ENCODE results near the gene SRPK3. TPM values are rescaled to one million over a fixed set of nuclear protein-coding genes. Genes with fewer than 3 reads are reported as not detected.

Gene SRPK3, protein sequence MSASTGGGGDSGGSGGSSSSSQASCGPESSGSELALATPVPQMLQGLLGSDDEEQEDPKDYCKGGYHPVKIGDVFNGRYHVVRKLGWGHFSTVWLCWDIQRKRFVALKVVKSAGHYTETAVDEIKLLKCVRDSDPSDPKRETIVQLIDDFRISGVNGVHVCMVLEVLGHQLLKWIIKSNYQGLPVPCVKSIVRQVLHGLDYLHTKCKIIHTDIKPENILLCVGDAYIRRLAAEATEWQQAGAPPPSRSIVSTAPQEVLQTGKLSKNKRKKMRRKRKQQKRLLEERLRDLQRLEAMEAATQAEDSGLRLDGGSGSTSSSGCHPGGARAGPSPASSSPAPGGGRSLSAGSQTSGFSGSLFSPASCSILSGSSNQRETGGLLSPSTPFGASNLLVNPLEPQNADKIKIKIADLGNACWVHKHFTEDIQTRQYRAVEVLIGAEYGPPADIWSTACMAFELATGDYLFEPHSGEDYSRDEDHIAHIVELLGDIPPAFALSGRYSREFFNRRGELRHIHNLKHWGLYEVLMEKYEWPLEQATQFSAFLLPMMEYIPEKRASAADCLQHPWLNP
- 0.08 to 0.21 TPM (median 0.10 TPM) in 3 replicates for polyA plus RNA-seq
- polyA plus RNA-seq (2011; ENCODE audit: low read depth): not detected
- 0.05 TPM in 2 replicates for polyA plus RNA-seq (2011; cell fraction: cytosol; rRNA removed)
- 0.44 and 0.57 TPM in 2 replicates for polyA plus RNA-seq (2011; cell fraction: nucleus; rRNA removed)
- polyA plus RNA-seq (2012; ENCODE audit: low replicate concordance): 0.08 and 0.51 TPM in 2 replicates
- polyA minus RNA-seq: not detected in 3 replicates
- not detected for polyA minus RNA-seq (2011; cell fraction: cytosol; rRNA and poly(A)+ RNA removed)
- 0.23 TPM in 1 of 2 replicates, not detected in the other for polyA minus RNA-seq (2011; cell fraction: nucleus; rRNA and poly(A)+ RNA removed)

DNA sequence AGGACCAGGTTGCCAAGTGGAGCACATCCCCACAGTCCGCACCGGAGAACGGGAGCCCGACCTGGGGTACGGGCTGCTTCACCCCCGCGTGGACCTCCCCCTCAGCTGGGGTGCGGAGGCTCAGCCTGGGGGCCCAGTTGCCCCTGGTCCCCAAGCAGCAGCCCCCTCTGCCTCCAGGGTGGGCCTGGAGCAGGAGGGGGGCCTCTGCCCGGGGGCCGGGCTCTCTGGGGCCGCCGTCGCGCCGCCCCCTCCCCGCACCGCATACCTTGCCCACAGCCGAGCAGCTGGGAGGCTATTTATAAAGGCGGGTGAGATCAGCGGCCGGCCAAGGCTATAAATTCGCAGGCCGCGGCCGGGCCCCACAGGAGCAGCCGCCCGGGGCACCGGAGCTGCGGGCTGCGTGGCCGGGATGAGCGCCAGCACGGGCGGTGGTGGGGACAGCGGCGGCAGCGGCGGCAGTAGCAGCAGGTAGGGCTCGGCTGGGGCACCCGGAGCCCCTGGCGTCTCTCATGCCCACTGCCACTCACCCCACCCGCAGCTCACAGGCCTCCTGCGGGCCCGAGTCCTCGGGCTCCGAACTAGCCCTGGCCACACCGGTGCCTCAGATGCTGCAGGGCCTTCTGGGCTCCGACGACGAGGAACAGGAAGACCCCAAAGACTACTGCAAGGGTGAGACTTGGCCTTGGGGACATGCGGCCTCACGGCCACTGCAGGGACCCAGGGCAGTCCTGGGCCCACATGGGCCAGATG is at the start of gene SRPK3:
Gene SRPK3 (plus strand): TSS at position 364 of the 750 bp plus-strand sequence. CDS start 46 bp downstream, at position 410.
- dilution Hi-C loops (cut with MboI; ENCODE audit: extremely low pct_ligation_motif_present, low sequenced_read_pairs): no loop called here
- Histone ChIP-seq H3K9ac (ENCODE audit: control insufficient read depth, extremely low read depth, insufficient read depth, low read length) (no peak within 1 kb of the TSS), H3K9me3 (ENCODE audit: control insufficient read depth, low read depth, low read length) (no peaks in the 10 kb centered on the region), H3K27me3 (ENCODE audit: control insufficient read depth, extremely low read depth, insufficient read depth, low read length) (no peaks in the 10 kb centered on the region), H3K4me3 (ENCODE audit: control insufficient read depth in 2 of 3, extremely low read depth in 1 of 3, insufficient read depth in 2 of 3, low read depth in 1 of 3, low read length in 3 of 3) (no peak within 1 kb of the TSS), H3K4me2 (ENCODE audit: control insufficient read depth, extremely low read depth, insufficient read depth, low read depth, low read length) (no peak within 1 kb of the TSS), H3K9me1 (ENCODE audit: control insufficient read depth, extremely low read depth, insufficient read depth, low read length) (no peaks in the 10 kb centered on the region), H3K36me3 (ENCODE audit: control insufficient read depth in 2 of 2, extremely low read depth in 1 of 2, insufficient read depth in 2 of 2, low read length in 2 of 2) (no peaks in the 10 kb centered on the region), H4K20me1 (ENCODE audit: control insufficient read depth, extremely low read depth, insufficient read depth, low read length) (no peaks in the 10 kb centered on the region), H2AFZ (ENCODE audit: control insufficient read depth, low read length) (no peak within 1 kb of the TSS), H3K27ac (ENCODE audit: control insufficient read depth, insufficient read depth, low read length) (no peak within 1 kb of the TSS), H3K4me1 (ENCODE audit: control insufficient read depth, extremely low read depth, insufficient read depth, low read length) (peaks cover 7% of the 10 kb centered on the region), H3K79me2 (ENCODE audit: control insufficient read depth, insufficient read depth, low read length) (no peaks in the 10 kb centered on the region)
- TF ChIP-seq EZH2 (IDR thresholded peaks at IDR 0.05; ENCODE audit: low read length): no peak
- TF ChIP-seq, protein P1, sequence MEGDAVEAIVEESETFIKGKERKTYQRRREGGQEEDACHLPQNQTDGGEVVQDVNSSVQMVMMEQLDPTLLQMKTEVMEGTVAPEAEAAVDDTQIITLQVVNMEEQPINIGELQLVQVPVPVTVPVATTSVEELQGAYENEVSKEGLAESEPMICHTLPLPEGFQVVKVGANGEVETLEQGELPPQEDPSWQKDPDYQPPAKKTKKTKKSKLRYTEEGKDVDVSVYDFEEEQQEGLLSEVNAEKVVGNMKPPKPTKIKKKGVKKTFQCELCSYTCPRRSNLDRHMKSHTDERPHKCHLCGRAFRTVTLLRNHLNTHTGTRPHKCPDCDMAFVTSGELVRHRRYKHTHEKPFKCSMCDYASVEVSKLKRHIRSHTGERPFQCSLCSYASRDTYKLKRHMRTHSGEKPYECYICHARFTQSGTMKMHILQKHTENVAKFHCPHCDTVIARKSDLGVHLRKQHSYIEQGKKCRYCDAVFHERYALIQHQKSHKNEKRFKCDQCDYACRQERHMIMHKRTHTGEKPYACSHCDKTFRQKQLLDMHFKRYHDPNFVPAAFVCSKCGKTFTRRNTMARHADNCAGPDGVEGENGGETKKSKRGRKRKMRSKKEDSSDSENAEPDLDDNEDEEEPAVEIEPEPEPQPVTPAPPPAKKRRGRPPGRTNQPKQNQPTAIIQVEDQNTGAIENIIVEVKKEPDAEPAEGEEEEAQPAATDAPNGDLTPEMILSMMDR (optimal IDR thresholded peaks at IDR 0.05 in 1 of 3, IDR thresholded peaks at IDR 0.05 in 1 of 3, conservative IDR thresholded peaks at IDR 0.05 in 1 of 3; ENCODE audit: extremely low read depth in 1 of 3, insufficient read depth in 2 of 3, low read length in 3 of 3): no peak
- DNase-seq (ENCODE audit: low read depth, low spot score): no peak
- no peak for FAIRE-seq

DNA sequence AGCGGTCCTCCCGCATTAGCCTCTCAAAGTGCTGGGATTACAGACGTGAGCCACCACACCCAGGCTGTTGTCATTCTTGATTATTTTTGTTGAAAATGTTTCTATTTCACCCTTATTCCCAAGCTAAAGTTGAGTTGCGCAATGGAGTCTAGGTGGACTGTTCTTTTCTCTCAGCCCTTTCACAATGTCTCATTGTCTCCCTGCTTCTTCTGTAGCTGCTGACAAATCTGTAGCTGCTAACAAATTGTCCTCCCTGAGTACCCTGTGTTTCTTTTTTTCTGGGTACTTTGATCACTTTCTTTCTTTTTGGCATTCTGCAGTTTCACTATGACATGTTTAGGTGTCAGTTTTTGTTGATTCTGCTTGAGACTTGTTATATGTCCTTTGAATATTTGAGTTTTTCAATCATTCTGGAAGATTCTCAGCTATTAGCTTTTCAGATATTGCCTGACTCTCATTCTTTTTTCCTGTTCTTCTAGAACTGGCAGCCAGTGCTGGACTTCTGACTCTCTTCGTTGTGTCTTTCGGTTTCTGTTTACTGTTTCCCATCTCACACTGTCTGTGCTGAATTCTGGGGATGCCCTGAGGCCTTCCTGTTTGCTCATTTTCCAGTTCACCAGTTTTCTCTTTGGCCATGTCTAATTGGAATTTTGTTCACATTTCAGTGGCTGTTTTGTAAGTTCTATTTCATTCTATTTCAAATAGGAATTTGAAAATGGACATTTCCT is 49.6 kb upstream of the SRPK3 start:
- Histone ChIP-seq H3K79me2 (ENCODE audit: control insufficient read depth, insufficient read depth, low read length) (no peaks in the 10 kb centered on the region), H2AFZ (ENCODE audit: control insufficient read depth, low read length) (no peak overlapping the region), H3K4me1 (ENCODE audit: control insufficient read depth, extremely low read depth, insufficient read depth, low read length) (peaks cover 26% of the 10 kb centered on the region), H3K9me3 (ENCODE audit: control insufficient read depth, low read depth, low read length) (no peaks in the 10 kb centered on the region), H4K20me1 (ENCODE audit: control insufficient read depth, extremely low read depth, insufficient read depth, low read length) (no peaks in the 10 kb centered on the region), H3K4me2 (ENCODE audit: control insufficient read depth, extremely low read depth, insufficient read depth, low read depth, low read length) (no peak overlapping the region), H3K4me3 (ENCODE audit: control insufficient read depth in 2 of 3, extremely low read depth in 1 of 3, insufficient read depth in 2 of 3, low read depth in 1 of 3, low read length in 3 of 3) (no peak overlapping the region), H3K27ac (ENCODE audit: control insufficient read depth, insufficient read depth, low read length) (peak overlapping the region; percentile 78), H3K9me1 (ENCODE audit: control insufficient read depth, extremely low read depth, insufficient read depth, low read length) (no peaks in the 10 kb centered on the region), H3K9ac (ENCODE audit: control insufficient read depth, extremely low read depth, insufficient read depth, low read length) (no peak overlapping the region), H3K36me3 (ENCODE audit: control insufficient read depth in 2 of 2, extremely low read depth in 1 of 2, insufficient read depth in 2 of 2, low read length in 2 of 2) (no peaks in the 10 kb centered on the region), H3K27me3 (ENCODE audit: control insufficient read depth, extremely low read depth, insufficient read depth, low read length) (no peaks in the 10 kb centered on the region)
- DNase-seq (ENCODE audit: low read depth, low spot score): no peak
- FAIRE-seq: no peak
- TF ChIP-seq EZH2 (IDR thresholded peaks at IDR 0.05; ENCODE audit: low read length): no peak
- TF ChIP-seq, protein P1 (optimal IDR thresholded peaks at IDR 0.05 in 1 of 3, IDR thresholded peaks at IDR 0.05 in 1 of 3, conservative IDR thresholded peaks at IDR 0.05 in 1 of 3; ENCODE audit: extremely low read depth in 1 of 3, insufficient read depth in 2 of 3, low read length in 3 of 3): no peak
- dilution Hi-C loops (cut with MboI; ENCODE audit: extremely low pct_ligation_motif_present, low sequenced_read_pairs): no loop called here

Data from keratinocyte (primary cell).